ENCODE data around the gene TJP3.

The TJP3 gene

GRCh38 chr19:3771000-3771905 is 63.1 kb downstream of the TJP3 start:
- Histone ChIP-seq H3K27me3 (ENCODE audit: control insufficient read depth, insufficient read depth, low read length) (no peaks in the 10 kb centered on the region), H3K9me3 (ENCODE audit: control insufficient read depth, insufficient read depth, low read length) (no peaks in the 10 kb centered on the region), H3K4me3 (ENCODE audit: low read length) (no peak overlapping the region), H3K27ac (ENCODE audit: low read length) (no peak overlapping the region), H3K4me1 (ENCODE audit: control insufficient read depth, insufficient read depth, low read length) (peaks cover 8% of the 10 kb centered on the region; the same call in 1 of the 2 replicates), H3K36me3 (ENCODE audit: control insufficient read depth, insufficient read depth, low read length) (peaks cover 10% of the 10 kb centered on the region; the same call in 1 of the 2 replicates)
- no peak for DNase-seq (ENCODE audit: low read depth, low spot score)
- WGBS (ENCODE audit: insufficient coverage, insufficient read length), result no CpG with 5 or more reads among the region's 35 CpGs

GRCh38 chr19:3771906-3772455 is 63.8 kb downstream of the TJP3 start, which contains the start of gene RAX2:
Gene RAX2, minus strand, starts transcription at chr19:3772228. Its CDS starts 486 bp downstream, at chr19:3771742.
- no peaks in the 10 kb centered on the region for H3K27me3 ChIP-seq (ENCODE audit: control insufficient read depth, insufficient read depth, low read length)
- peaks cover 4% of the 10 kb centered on the region; the same call in 1 of the 2 replicates for H3K36me3 ChIP-seq (ENCODE audit: control insufficient read depth, insufficient read depth, low read length)
- no CpG with 5 or more reads among the region's 23 CpGs for WGBS (ENCODE audit: insufficient coverage, insufficient read length)
- no peak within 1 kb of the TSS for H3K27ac ChIP-seq (ENCODE audit: low read length)
- no peak within 1 kb of the TSS for H3K4me3 ChIP-seq (ENCODE audit: low read length)
- no peaks in the 10 kb centered on the region for H3K9me3 ChIP-seq (ENCODE audit: control insufficient read depth, insufficient read depth, low read length)
- DNase-seq (ENCODE audit: low read depth, low spot score), result no peak
- H3K4me1 ChIP-seq (ENCODE audit: control insufficient read depth, insufficient read depth, low read length), result peaks cover 8% of the 10 kb centered on the region; the same call in 1 of the 2 replicates

GRCh38 chr19:3773814-3774515 is 65.8 kb downstream of the TJP3 start:
- DNase-seq (ENCODE audit: low read depth, low spot score), result no peak
- no CpG with 5 or more reads among the region's 12 CpGs for WGBS (ENCODE audit: insufficient coverage, insufficient read length)
- H3K9me3 ChIP-seq (ENCODE audit: control insufficient read depth, insufficient read depth, low read length), result no peaks in the 10 kb centered on the region
- no peak overlapping the region for H3K27ac ChIP-seq (ENCODE audit: low read length)
- peaks cover 3% of the 10 kb centered on the region; the same call in 1 of the 2 replicates for H3K36me3 ChIP-seq (ENCODE audit: control insufficient read depth, insufficient read depth, low read length)
- H3K27me3 ChIP-seq (ENCODE audit: control insufficient read depth, insufficient read depth, low read length), result no peaks in the 10 kb centered on the region
- peaks cover 8% of the 10 kb centered on the region; the same call in 1 of the 2 replicates for H3K4me1 ChIP-seq (ENCODE audit: control insufficient read depth, insufficient read depth, low read length)
- H3K4me3 ChIP-seq (ENCODE audit: low read length), result no peak overlapping the region

GRCh38 chr19:3774621-3775373 is 66.6 kb downstream of the TJP3 start:
- WGBS (ENCODE audit: insufficient coverage, insufficient read length), result no CpG with 5 or more reads among the region's 25 CpGs
- no peak for DNase-seq (ENCODE audit: low read depth, low spot score)

GRCh38 chr19:3775374-3775711 is 67.2 kb downstream of the TJP3 start:
- H3K27ac ChIP-seq (ENCODE audit: low read length), result no peak overlapping the region
- no peak overlapping the region for H3K4me3 ChIP-seq (ENCODE audit: low read length)
- no peaks in the 10 kb centered on the region for H3K27me3 ChIP-seq (ENCODE audit: control insufficient read depth, insufficient read depth, low read length)
- WGBS (ENCODE audit: insufficient coverage, insufficient read length), result no CpG with 5 or more reads among the region's 2 CpGs
- H3K4me1 ChIP-seq (ENCODE audit: control insufficient read depth, insufficient read depth, low read length), result peaks cover 6% of the 10 kb centered on the region; the same call in 1 of the 2 replicates
- no peak for DNase-seq (ENCODE audit: low read depth, low spot score)
- H3K36me3 ChIP-seq (ENCODE audit: control insufficient read depth, insufficient read depth, low read length), result peaks cover under 1% of the 10 kb centered on the region; the same call in 1 of the 2 replicates
- no peaks in the 10 kb centered on the region for H3K9me3 ChIP-seq (ENCODE audit: control insufficient read depth, insufficient read depth, low read length)

More at GRCh38 chr19:3774621-3775373, 66.6 kb downstream of the TJP3 start:
- Histone ChIP-seq H3K4me3 (ENCODE audit: low read length) (no peak overlapping the region), H3K27ac (ENCODE audit: low read length) (no peak overlapping the region), H3K36me3 (ENCODE audit: control insufficient read depth, insufficient read depth, low read length) (peaks cover 3% of the 10 kb centered on the region; the same call in 1 of the 2 replicates), H3K4me1 (ENCODE audit: control insufficient read depth, insufficient read depth, low read length) (peaks cover 8% of the 10 kb centered on the region; the same call in 1 of the 2 replicates), H3K9me3 (ENCODE audit: control insufficient read depth, insufficient read depth, low read length) (no peaks in the 10 kb centered on the region), H3K27me3 (ENCODE audit: control insufficient read depth, insufficient read depth, low read length) (no peaks in the 10 kb centered on the region)

GRCh38 chr19:3775831-3776230 is 67.6 kb downstream of the TJP3 start:
- no CpG with 5 or more reads among the region's 5 CpGs for WGBS (ENCODE audit: insufficient coverage, insufficient read length)
- no peaks in the 10 kb centered on the region for H3K9me3 ChIP-seq (ENCODE audit: control insufficient read depth, insufficient read depth, low read length)
- no peaks in the 10 kb centered on the region for H3K27me3 ChIP-seq (ENCODE audit: control insufficient read depth, insufficient read depth, low read length)
- peaks cover 5% of the 10 kb centered on the region; the same call in 1 of the 2 replicates for H3K4me1 ChIP-seq (ENCODE audit: control insufficient read depth, insufficient read depth, low read length)
- H3K4me3 ChIP-seq (ENCODE audit: low read length), result no peak overlapping the region
- no peak for DNase-seq (ENCODE audit: low read depth, low spot score)
- H3K27ac ChIP-seq (ENCODE audit: low read length), result no peak overlapping the region
- no peaks in the 10 kb centered on the region; the same call in 1 of the 2 replicates for H3K36me3 ChIP-seq (ENCODE audit: control insufficient read depth, insufficient read depth, low read length)

GRCh38 chr19:3776479-3777040 is 68.4 kb downstream of the TJP3 start:
- no peak overlapping the region for H3K4me3 ChIP-seq (ENCODE audit: low read length)
- DNase-seq (ENCODE audit: low read depth, low spot score), result no peak
- H3K4me1 ChIP-seq (ENCODE audit: control insufficient read depth, insufficient read depth, low read length), result peaks cover 3% of the 10 kb centered on the region; the same call in 1 of the 2 replicates
- WGBS (ENCODE audit: insufficient coverage, insufficient read length), result no CpG with 5 or more reads among the region's 1 CpG
- no peak overlapping the region for H3K27ac ChIP-seq (ENCODE audit: low read length)
- H3K27me3 ChIP-seq (ENCODE audit: control insufficient read depth, insufficient read depth, low read length), result no peaks in the 10 kb centered on the region
- H3K36me3 ChIP-seq (ENCODE audit: control insufficient read depth, insufficient read depth, low read length), result no peaks in the 10 kb centered on the region; the same call in 1 of the 2 replicates
- H3K9me3 ChIP-seq (ENCODE audit: control insufficient read depth, insufficient read depth, low read length), result no peaks in the 10 kb centered on the region

GRCh38 chr19:3778104-3778867 is 70.1 kb downstream of the TJP3 start:
- no peaks in the 10 kb centered on the region for H3K4me1 ChIP-seq (ENCODE audit: control insufficient read depth, insufficient read depth, low read length)
- no peak overlapping the region for H3K27ac ChIP-seq (ENCODE audit: low read length)
- no peak overlapping the region for H3K4me3 ChIP-seq (ENCODE audit: low read length)
- H3K36me3 ChIP-seq (ENCODE audit: control insufficient read depth, insufficient read depth, low read length), result no peaks in the 10 kb centered on the region; the same call in none of the 2 replicates
- H3K27me3 ChIP-seq (ENCODE audit: control insufficient read depth, insufficient read depth, low read length), result no peaks in the 10 kb centered on the region
- DNase-seq (ENCODE audit: low read depth, low spot score), result no peak
- no CpG with 5 or more reads among the region's 37 CpGs for WGBS (ENCODE audit: insufficient coverage, insufficient read length)
- no peaks in the 10 kb centered on the region for H3K9me3 ChIP-seq (ENCODE audit: control insufficient read depth, insufficient read depth, low read length)
